ENCODE data around the gene AATK.

DNA sequence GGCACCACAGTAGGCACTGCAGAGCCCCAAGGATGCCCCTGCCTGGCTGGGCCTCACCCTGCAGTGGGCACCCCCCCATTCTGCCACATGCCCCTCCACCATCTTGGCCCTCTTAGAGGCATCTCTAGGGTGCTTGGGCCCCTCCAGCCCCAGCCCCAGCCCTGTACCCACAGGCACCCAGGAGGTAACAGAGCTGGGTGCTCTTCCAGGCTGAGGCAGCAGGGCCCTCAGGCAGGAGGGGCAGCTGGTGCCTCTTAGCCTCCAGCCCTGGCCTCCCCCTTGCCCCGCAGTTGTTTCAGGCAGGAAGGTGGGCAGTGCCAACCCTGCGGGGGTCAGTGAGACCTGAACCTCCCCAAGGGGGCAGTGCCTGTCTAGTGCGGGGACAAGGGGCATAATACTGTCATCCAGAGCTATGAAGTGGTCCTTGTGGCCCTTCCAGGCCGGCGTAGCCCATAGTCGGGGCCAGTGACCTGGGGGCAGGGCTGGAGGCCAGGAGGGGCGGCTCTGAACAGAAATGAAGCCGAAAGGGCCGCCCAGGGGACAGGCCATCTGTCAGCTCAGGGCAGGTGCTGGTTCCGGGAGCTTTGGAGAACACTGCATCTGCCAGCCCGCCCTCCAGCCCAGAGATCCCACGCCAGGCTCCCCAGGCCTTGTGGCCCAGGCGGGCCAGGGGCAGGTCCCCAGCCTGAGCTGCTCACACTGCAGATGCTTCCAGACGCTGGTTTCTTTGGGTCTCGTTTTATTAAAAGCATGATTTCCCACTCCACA, 4.9 kb upstream of the AATK start:
- TF ChIP-seq CTCF (IDR thresholded peaks at IDR 0.05 in 8 of 11, conservative IDR thresholded peaks at IDR 0.05 in 3 of 11) (no peak), POLR2AphosphoS5 (IDR thresholded peaks at IDR 0.05) (no peak), POLR2A (IDR thresholded peaks at IDR 0.05) (no peak)
